K562 (cell line): ENCODE data around the gene GALP. TPM values are rescaled to one million over a fixed set of nuclear protein-coding genes. Genes with fewer than 3 reads are reported as not detected.

Source experiments
- ATAC-seq: fragments of 200-7000 bp; cut with Tn5 transposase; 3 replicates; pipeline ENCODE4 v1.9.1; 2020; ENCODE audit warnings: moderate library complexity
- BruUV-seq: library from RNA; stranded (reverse); fragments of 400-500 nt; replicated peaks from 2 replicates; lab custom pipeline; 2021; lab: Mats Ljungman, UMichigan
- CTCF ChIA-PET: fragments of 300-600 bp; formaldehyde crosslinking; extraction: SDS; loops from one replicate; lab custom pipeline; 2021; ENCODE audit warnings: low intra/inter-chr PET ratio; lab: Yijun Ruan, JAX
- POLR2A ChIA-PET: fragments of 300-600, 350-650 bp; sonication (Branson Sonifier 250); formaldehyde crosslinking; extraction: SDS; loops from one replicate; lab custom pipeline; 2021; ENCODE audit warnings: antibody characterized with exemption, inconsistent platforms; lab: Yijun Ruan, JAX
- DNase-seq, 4 experiments: peaks; one replicate each; pipeline versions ENCODE4 v3.0.0 to v3.0.0-alpha.2; 2011 to 2018; ENCODE audit warnings: low spot score in 3 of 4, mixed read lengths in 3 of 4; ENCODE audit errors: extremely low read depth in 1 of 4
- FAIRE-seq: peaks from 2 replicates; lab custom pipeline; 2011; peaks lifted over from hg19 to GRCh38; lab: Jason Lieb, UNC
- H2AFZ ChIP-seq: 2 replicates; pipeline ENCODE4 v1.6.0; 2011; ENCODE audit warnings: low read depth, low read length, control low read depth, inconsistent platforms
- H3K27ac ChIP-seq: fragments of 200-600 bp; 3 replicates; pipeline ENCODE4 v1.8.0; 2011; ENCODE audit warnings: low read depth, mild to moderate bottlenecking, control low read depth, inconsistent platforms, low read length, moderate library complexity, mixed read lengths; ENCODE audit errors: extremely low read depth
- H3K27me3 ChIP-seq, 2 experiments: fragments of 300-600 bp in 1 of 2; 2 replicates in 1 of 2; 3 replicates in 1 of 2; pipeline versions ENCODE4 v1.6.0 to v1.8.0; 2011; ENCODE audit warnings: inconsistent platforms in 2 of 2, low read length in 2 of 2, mild to moderate bottlenecking in 1 of 2, mixed read lengths in 1 of 2, moderate library complexity in 1 of 2; ENCODE audit not compliant: control insufficient read depth in 2 of 2, insufficient read depth in 2 of 2
- H3K36me3 ChIP-seq: fragments of 300-600 bp; 3 replicates; pipeline ENCODE4 v1.8.0; 2011; ENCODE audit warnings: mild to moderate bottlenecking, low read length, inconsistent platforms; ENCODE audit not compliant: control insufficient read depth, insufficient read depth
- H3K4me1 ChIP-seq, 2 experiments: fragments of 200-600 bp in 1 of 2; replicated peaks in 1 of 2; 2 replicates in 1 of 2; 3 replicates in 1 of 2; pipeline versions ENCODE4 v1.5.1 to v1.8.0; 2011; ENCODE audit warnings: inconsistent platforms in 2 of 2, low read length in 2 of 2, mild to moderate bottlenecking in 1 of 2, mixed read lengths in 1 of 2, moderate library complexity in 1 of 2; ENCODE audit not compliant: control insufficient read depth in 2 of 2, insufficient read depth in 2 of 2
- H3K4me2 ChIP-seq: 2 replicates; pipeline ENCODE4 v1.6.1; 2011; ENCODE audit warnings: low read length, control low read depth, inconsistent platforms, mixed read lengths; ENCODE audit not compliant: insufficient read depth
- H3K4me3 ChIP-seq: fragments of 200-600 bp; sonication (generic), shearing (Covaris generic); 2 replicates; pipeline ENCODE4 v1.5.1; 2016; ENCODE audit warnings: control low read depth, inconsistent platforms
- H3K79me2 ChIP-seq: fragments of 200-600 bp; 3 replicates; pipeline ENCODE4 v1.8.0; 2011; ENCODE audit warnings: low read length, inconsistent platforms; ENCODE audit not compliant: control insufficient read depth, insufficient read depth
- H3K9ac ChIP-seq, 2 experiments: 2 replicates each; pipeline versions ENCODE4 v1.6.0 to v1.6.1; 2011; ENCODE audit warnings: low read depth in 2 of 2, low read length in 2 of 2, control low read depth in 1 of 2, inconsistent platforms in 1 of 2, mild to moderate bottlenecking in 1 of 2, mixed read lengths in 1 of 2; ENCODE audit not compliant: insufficient read depth in 1 of 2
- H3K9me1 ChIP-seq: one replicate; pipeline ENCODE4 v1.6.0; 2011; ENCODE audit warnings: inconsistent platforms, mild to moderate bottlenecking, low read length, moderate library complexity; ENCODE audit not compliant: control insufficient read depth, insufficient read depth
- H3K9me3 ChIP-seq: replicated peaks from 2 replicates; pipeline ENCODE4 v1.5.1; 2011; ENCODE audit warnings: low read depth, low read length, inconsistent platforms; ENCODE audit not compliant: control insufficient read depth, insufficient read depth
- H4K20me1 ChIP-seq: replicated peaks from 2 replicates; pipeline ENCODE4 v1.6.1; 2011; ENCODE audit warnings: low read length, inconsistent platforms, mixed read lengths; ENCODE audit not compliant: control insufficient read depth, insufficient read depth
- CREB1 ChIP-seq, 2 experiments: sonication (generic) in 1 of 2; formaldehyde crosslinking in 1 of 2; IDR thresholded peaks; 2 replicates each; pipeline versions ENCODE4 v1.6.1 to v1.8.0; 2012 to 2022; ENCODE audit warnings: inconsistent platforms in 1 of 2, mild to moderate bottlenecking in 1 of 2, missing genetic modification reagents in 1 of 2, moderate library complexity in 1 of 2
- MEIS2 ChIP-seq: fragments of 450-650 bp; IDR thresholded peaks from 2 replicates; pipeline ENCODE4 v1.6.1; 2014; ENCODE audit warnings: mild to moderate bottlenecking; ENCODE audit not compliant: partially characterized antibody
- POLR2G ChIP-seq: fragments of 200-400 bp; formaldehyde crosslinking; IDR thresholded peaks from 2 replicates; pipeline ENCODE4 v1.6.1; 2017; ENCODE audit warnings: low read depth, mild to moderate bottlenecking, antibody characterized with exemption, low read length, moderate library complexity
- RBFOX2 ChIP-seq: fragments of 200-400 bp; formaldehyde crosslinking; IDR thresholded peaks from 2 replicates; pipeline ENCODE4 v1.6.1; 2017; ENCODE audit warnings: low read depth, mild to moderate bottlenecking, low read length, moderate library complexity
- STAT6 ChIP-seq: sonication (generic); formaldehyde crosslinking; IDR thresholded peaks from 2 replicates; pipeline ENCODE4 v1.8.1; 2023; ENCODE audit warnings: mild to moderate bottlenecking, missing genetic modification reagents
- ZC3H8 ChIP-seq: fragments of 450-650 bp; IDR thresholded peaks from 2 replicates; pipeline ENCODE4 v1.6.1; 2017
- WGBS: fragments of 100-300 bp; shearing (Covaris generic); methylation state at CpG from one replicate; pipeline ENCODE4 v1.1.6; 2016; ENCODE audit warnings: low coverage, mixed read lengths; ENCODE audit not compliant: insufficient coverage; ENCODE audit errors: missing lambda C conversion rate; 5-methylcytosine and 5-hydroxymethylcytosine counted together
- in situ Hi-C: fragments of 300-500 bp; cut with MboI; formaldehyde crosslinking; loops from 4 replicates; pipeline ENCODE4 v1.15.0; 2018; ENCODE audit warnings: inconsistent platforms, mixed read lengths
- intact Hi-C: fragments of 100-400 bp; cut with micrococcal nuclease; formaldehyde crosslinking; loops from 2 replicates; pipeline ENCODE4 v1.14.2; 2022
- polyA plus RNA-seq, 8 experiments: library from polyadenylated mRNA; depleted of rRNA in 4 of 8; stranded (reverse) in 5 of 8; unstranded in 3 of 8; fragments of >200 nt; fragmentation: Nextera tagmentation in 2 of 8; fragmentation: Illumina TruSeq in 1 of 8; extraction: Ambion mirVana in 2 of 8; extraction: Trizol in 1 of 8; gene quantifications; 2 replicates each; pipeline versions ENCODE4 v1.2.1 to v1.2.3, GENCODE V29; 2011 to 2014; ENCODE audit warnings: inconsistent platforms in 1 of 8, missing spikeins in 1 of 8
- total RNA-seq, 7 experiments: library from RNA; depleted of rRNA in 6 of 7; stranded (reverse); fragments of >200 nt in 6 of 7; fragmentation: Illumina TruSeq in 2 of 7; extraction: Trizol in 2 of 7; gene quantifications; 2 replicates each; pipeline versions ENCODE4 v1.2.1 to v1.2.3, GENCODE V29; 2011 to 2021; ENCODE audit warnings: low replicate concordance in 1 of 7
- TF ChIP-seq, protein P1 (sequence below): IDR thresholded peaks from 2 replicates; pipeline ENCODE4 v1.6.1; 2012; ENCODE audit warnings: low read depth, low read length, improper control_type of control experiment, borderline replicate concordance

Gene GALP
- total and polyA plus RNA-seq, 9 of the 15 experiments (the other 6 are each of a cell fraction or from before 2014, with no cell fraction given), result not detected

GRCh38 chr19:56147307-56147706, 28.5 kb upstream of the GALP start:
- H3K79me2 ChIP-seq, result peaks cover 27% of the 10 kb centered on the region
- peaks cover 27% of the 10 kb centered on the region; the same call in 2 of the 3 replicates for H3K36me3 ChIP-seq
- ATAC-seq (no peak), FAIRE-seq (no peak), DNase-seq (no peak)
- ChIA-PET CTCF (no interaction called here), POLR2A (no interaction called here)
- in situ Hi-C loops (loop anchor here (25.0 kb wide), 1 partner anchor 985 kb away; the partner anchor contains the start of genes DNAAF3 and TNNI3), intact Hi-C loops (no loop called here)
- no peaks in the 10 kb centered on the region for H3K9me1 ChIP-seq
- H3K4me3 ChIP-seq, result no peak overlapping the region
- no peak overlapping the region for H3K4me2 ChIP-seq
- H2AFZ ChIP-seq, result no peak overlapping the region
- H3K27ac ChIP-seq, result no peak overlapping the region
- peaks cover 2 to 10% of the 10 kb centered on the region in 2 experiments; a peak in 4 of 5 replicates for H3K4me1 ChIP-seq
- H3K9ac ChIP-seq, result no peak overlapping the region
- no peaks in the 10 kb centered on the region for H3K9me3 ChIP-seq
- TF ChIP-seq ZC3H8, result no peak
- TF ChIP-seq CREB1 (IDR thresholded peaks at IDR 0.05), result no peak
- TF ChIP-seq CREB1 (CRISPR knock-in tag; IDR thresholded peaks at IDR 0.05), result no peak
- TF ChIP-seq RBFOX2, result peak; percentile 48
- 97% methylated on average over 19 of the region's 22 CpGs for WGBS
- no TSS peak for BruUV-seq
- H4K20me1 ChIP-seq, result no peaks in the 10 kb centered on the region; the same call in 1 of the 2 replicates
- no peaks in the 10 kb centered on the region for H3K27me3 ChIP-seq

GRCh38 chr19:56148096-56148495, 27.7 kb upstream of the GALP start:
- Histone ChIP-seq H3K9ac (no peak overlapping the region), H4K20me1 (no peaks in the 10 kb centered on the region; the same call in 1 of the 2 replicates), H3K36me3 (peaks cover 24% of the 10 kb centered on the region; the same call in 2 of the 3 replicates), H3K9me3 (no peaks in the 10 kb centered on the region), H2AFZ (no peak overlapping the region), H3K27me3 (no peaks in the 10 kb centered on the region), H3K4me3 (no peak overlapping the region), H3K27ac (no peak overlapping the region), H3K79me2 (peaks cover 19% of the 10 kb centered on the region), H3K4me2 (no peak overlapping the region), H3K9me1 (no peaks in the 10 kb centered on the region), H3K4me1 (peaks cover 0 to 10% of the 10 kb centered on the region in 2 experiments; a peak in 3 of 5 replicates)
- WGBS, result over 99% methylated on average over 13 of the region's 15 CpGs
- DNase-seq (no peak), FAIRE-seq (no peak), ATAC-seq (no peak)
- POLR2A ChIA-PET, result no interaction called here
- no peak for TF ChIP-seq STAT6
- TF ChIP-seq, protein P1, sequence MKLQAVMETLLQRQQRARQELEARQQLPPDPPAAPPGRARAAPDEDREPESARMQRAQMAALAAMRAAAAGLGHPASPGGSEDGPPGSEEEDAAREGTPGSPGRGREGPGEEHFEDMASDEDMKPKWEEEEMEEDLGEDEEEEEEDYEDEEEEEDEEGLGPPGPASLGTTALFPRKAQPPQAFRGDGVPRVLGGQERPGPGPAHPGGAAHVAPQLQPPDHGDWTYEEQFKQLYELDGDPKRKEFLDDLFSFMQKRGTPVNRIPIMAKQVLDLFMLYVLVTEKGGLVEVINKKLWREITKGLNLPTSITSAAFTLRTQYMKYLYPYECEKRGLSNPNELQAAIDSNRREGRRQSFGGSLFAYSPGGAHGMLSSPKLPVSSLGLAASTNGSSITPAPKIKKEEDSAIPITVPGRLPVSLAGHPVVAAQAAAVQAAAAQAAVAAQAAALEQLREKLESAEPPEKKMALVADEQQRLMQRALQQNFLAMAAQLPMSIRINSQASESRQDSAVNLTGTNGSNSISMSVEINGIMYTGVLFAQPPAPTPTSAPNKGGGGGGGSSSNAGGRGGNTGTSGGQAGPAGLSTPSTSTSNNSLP, result no peak
- TF ChIP-seq POLR2G, result 0 out of 2 replicates have a peak, but pooled peaks have one; percentile 32
- no peak for TF ChIP-seq MEIS2
- intact Hi-C loops, result no loop called here
- CTCF ChIA-PET, result no interaction called here
- in situ Hi-C loops, result loop anchor here (25.0 kb wide), 1 partner anchor 986 kb away; the partner anchor contains the start of genes DNAAF3 and TNNI3
- no TSS peak for BruUV-seq
